Trophoblast cell (in vitro differentiated cells and primary cell): ENCODE data around the gene MBTPS1.

Experiments
- DNase-seq, 2 donors: peaks; one replicate each; pipeline ENCODE4 v3.0.0-alpha.2; 2016
- H2AFZ ChIP-seq: 2 replicates; pipeline ENCODE4 v1.6.1; 2013; ENCODE audit warnings: low read length, moderate library complexity, mild to moderate bottlenecking; ENCODE audit not compliant: insufficient read depth, poor library complexity
- H2AK5ac ChIP-seq: 2 replicates; pipeline ENCODE4 v1.6.1; 2013; ENCODE audit warnings: mild to moderate bottlenecking, low read length
- H2BK120ac ChIP-seq: 2 replicates; pipeline ENCODE4 v1.6.1; 2013; ENCODE audit warnings: low read length, mild to moderate bottlenecking, moderate library complexity; ENCODE audit not compliant: insufficient read depth, poor library complexity
- H2BK12ac ChIP-seq: 2 replicates; pipeline ENCODE4 v1.6.1; 2013; ENCODE audit warnings: mild to moderate bottlenecking, low read length, moderate library complexity
- H2BK5ac ChIP-seq: 2 replicates; pipeline ENCODE4 v1.6.1; 2013; ENCODE audit warnings: low read length, low read depth, moderate library complexity, mild to moderate bottlenecking; ENCODE audit not compliant: poor library complexity
- H3K14ac ChIP-seq: 2 replicates; pipeline ENCODE4 v1.6.1; 2013; ENCODE audit warnings: mild to moderate bottlenecking, low read length
- H3K18ac ChIP-seq: 2 replicates; pipeline ENCODE4 v1.6.1; 2013; ENCODE audit warnings: mild to moderate bottlenecking, low read length
- H3K23ac ChIP-seq: 2 replicates; pipeline ENCODE4 v1.6.1; 2013; ENCODE audit warnings: low read length
- H3K27ac ChIP-seq: 2 replicates; pipeline ENCODE4 v1.5.1; 2013; ENCODE audit warnings: low read depth, mild to moderate bottlenecking, inconsistent platforms, low read length, moderate library complexity
- H3K27me3 ChIP-seq: 2 replicates; pipeline ENCODE4 v1.6.1; 2013; ENCODE audit warnings: inconsistent platforms, mild to moderate bottlenecking, low read length, moderate library complexity; ENCODE audit not compliant: insufficient read depth
- H3K36me3 ChIP-seq, 2 experiments: 1 replicate in 1 of 2; 2 replicates in 1 of 2; pipeline ENCODE4 v1.6.1; 2013; ENCODE audit warnings: low read length in 2 of 2, mild to moderate bottlenecking in 2 of 2, moderate library complexity in 1 of 2; ENCODE audit not compliant: insufficient read depth in 2 of 2, control insufficient read depth in 1 of 2
- H3K4ac ChIP-seq: 2 replicates; pipeline ENCODE4 v1.6.1; 2013; ENCODE audit warnings: low read depth, mild to moderate bottlenecking, low read length, moderate library complexity
- H3K4me1 ChIP-seq, 2 experiments: 1 replicate in 1 of 2; 2 replicates in 1 of 2; pipeline ENCODE4 v1.6.1; 2013; ENCODE audit warnings: low read length in 2 of 2, mild to moderate bottlenecking in 2 of 2, moderate library complexity in 1 of 2; ENCODE audit not compliant: insufficient read depth in 2 of 2, control insufficient read depth in 1 of 2
- H3K4me2 ChIP-seq: 2 replicates; pipeline ENCODE4 v1.6.1; 2013; ENCODE audit warnings: inconsistent platforms, mild to moderate bottlenecking, low read length, moderate library complexity
- H3K4me3 ChIP-seq: 2 replicates; pipeline ENCODE4 v1.5.1; 2013; ENCODE audit warnings: mild to moderate bottlenecking, low read depth, low read length, inconsistent platforms
- H3K79me1 ChIP-seq: one replicate; pipeline ENCODE4 v1.6.1; 2013; ENCODE audit warnings: low read length
- H3K79me2 ChIP-seq: 2 replicates; pipeline ENCODE4 v1.6.1; 2013; ENCODE audit warnings: low read length, mild to moderate bottlenecking; ENCODE audit not compliant: control insufficient read depth, insufficient read depth, poor library complexity
- H3K9ac ChIP-seq: 2 replicates; pipeline ENCODE4 v1.6.1; 2013; ENCODE audit warnings: mild to moderate bottlenecking, low read length
- H3K9me3 ChIP-seq: 2 replicates; pipeline ENCODE4 v1.6.1; 2013; ENCODE audit warnings: low read depth, mild to moderate bottlenecking, control low read depth, inconsistent platforms, low read length; ENCODE audit not compliant: insufficient read depth
- H4K12ac ChIP-seq: 2 replicates; pipeline ENCODE4 v1.6.1; 2013; ENCODE audit warnings: low read depth, mild to moderate bottlenecking, low read length, moderate library complexity
- H4K8ac ChIP-seq: 2 replicates; pipeline ENCODE4 v1.6.1; 2013; ENCODE audit warnings: low read depth, mild to moderate bottlenecking, low read length, moderate library complexity
- H4K91ac ChIP-seq: one replicate; pipeline ENCODE4 v1.6.1; 2013; ENCODE audit warnings: low read depth, mild to moderate bottlenecking, low read length, moderate library complexity
- WGBS: extraction: QIAGEN DNeasy Blood & Tissue Kit; methylation state at CpG from one replicate; pipeline ENCODE4 v1.1.7; 2013; ENCODE audit warnings: missing lambda C conversion rate; ENCODE audit not compliant: insufficient read length, insufficient coverage; ENCODE audit errors: extremely low coverage; 5-methylcytosine and 5-hydroxymethylcytosine counted together

Gene MBTPS1

GRCh38 chr16:84075376-84075775, 41.4 kb downstream of the MBTPS1 start:
- no peak overlapping the region for H2AFZ ChIP-seq
- H3K79me1 ChIP-seq, result no peaks in the 10 kb centered on the region
- no peak overlapping the region for H3K18ac ChIP-seq
- H3K4me3 ChIP-seq, result no peak overlapping the region
- no peak overlapping the region for H3K4me2 ChIP-seq
- no peak overlapping the region for H2AK5ac ChIP-seq
- no peak overlapping the region for H4K12ac ChIP-seq
- H2BK12ac ChIP-seq, result no peak overlapping the region
- no peak overlapping the region for H4K91ac ChIP-seq
- no peaks in the 10 kb centered on the region for H3K79me2 ChIP-seq
- no peak overlapping the region for H4K8ac ChIP-seq
- no peak overlapping the region for H3K27ac ChIP-seq
- no peaks in the 10 kb centered on the region for H3K27me3 ChIP-seq
- H3K4me1 ChIP-seq, result no peaks in the 10 kb centered on the region
- H2BK120ac ChIP-seq, result no peak overlapping the region
- no CpG with 5 or more reads among the region's 11 CpGs for WGBS
- H3K23ac ChIP-seq, result no peak overlapping the region
- no peaks in the 10 kb centered on the region for H3K9me3 ChIP-seq
- no peak overlapping the region for H3K14ac ChIP-seq
- H3K4ac ChIP-seq, result no peak overlapping the region
- DNase-seq, result no peak
- peaks cover 38 to 45% of the 10 kb centered on the region in 2 experiments for H3K36me3 ChIP-seq
- H3K9ac ChIP-seq, result no peak overlapping the region
- no peak overlapping the region for H2BK5ac ChIP-seq

GRCh38 chr16:84074721-84075120, 42.0 kb downstream of the MBTPS1 start:
- H3K4me3 ChIP-seq, result no peak overlapping the region
- no peaks in the 10 kb centered on the region for H3K27me3 ChIP-seq
- WGBS, result no CpG with 5 or more reads among the region's 3 CpGs
- no peak overlapping the region for H3K4me2 ChIP-seq
- no peaks in the 10 kb centered on the region for H3K79me2 ChIP-seq
- no peak overlapping the region for H4K12ac ChIP-seq
- H3K4ac ChIP-seq, result no peak overlapping the region
- no peak overlapping the region for H4K91ac ChIP-seq
- no peak overlapping the region for H2BK5ac ChIP-seq
- no peak overlapping the region for H3K23ac ChIP-seq
- H3K14ac ChIP-seq, result no peak overlapping the region
- H3K36me3 ChIP-seq, result peaks cover 36 to 43% of the 10 kb centered on the region in 2 experiments
- no peaks in the 10 kb centered on the region for H3K4me1 ChIP-seq
- no peak overlapping the region for H4K8ac ChIP-seq
- H3K79me1 ChIP-seq, result no peaks in the 10 kb centered on the region
- H2AK5ac ChIP-seq, result no peak overlapping the region
- DNase-seq, result no peak
- no peak overlapping the region for H3K9ac ChIP-seq
- H2BK120ac ChIP-seq, result no peak overlapping the region
- H2BK12ac ChIP-seq, result no peak overlapping the region
- no peak overlapping the region for H3K27ac ChIP-seq
- no peak overlapping the region for H3K18ac ChIP-seq
- H2AFZ ChIP-seq, result no peak overlapping the region
- no peaks in the 10 kb centered on the region for H3K9me3 ChIP-seq

GRCh38 chr16:84072014-84072413, 44.7 kb downstream of the MBTPS1 start:
- Histone ChIP-seq H3K9ac (no peak overlapping the region), H3K4me1 (no peaks in the 10 kb centered on the region), H4K12ac (no peak overlapping the region), H3K4ac (no peak overlapping the region), H3K79me1 (no peaks in the 10 kb centered on the region), H4K8ac (no peak overlapping the region), H3K9me3 (no peaks in the 10 kb centered on the region), H2BK120ac (no peak overlapping the region), H2BK12ac (no peak overlapping the region), H3K27me3 (no peaks in the 10 kb centered on the region), H2BK5ac (no peak overlapping the region), H3K4me2 (no peak overlapping the region), H3K36me3 (peaks cover 52 to 59% of the 10 kb centered on the region in 2 experiments), H3K27ac (no peak overlapping the region), H2AFZ (no peak overlapping the region), H3K4me3 (no peak overlapping the region), H3K18ac (no peak overlapping the region), H4K91ac (no peak overlapping the region), H2AK5ac (no peak overlapping the region), H3K14ac (no peak overlapping the region), H3K23ac (no peak overlapping the region), H3K79me2 (no peaks in the 10 kb centered on the region)
- no CpG with 5 or more reads among the region's 10 CpGs for WGBS
- no peak for DNase-seq

- Histone ChIP-seq H2BK12ac (no peak overlapping the region), H3K9ac (no peak overlapping the region), H3K4me2 (no peak overlapping the region), H2BK120ac (no peak overlapping the region), H3K4me1 (no peaks in the 10 kb centered on the region), H3K23ac (no peak overlapping the region), H4K12ac (no peak overlapping the region), H3K79me1 (no peaks in the 10 kb centered on the region), H2AFZ (no peak overlapping the region), H3K14ac (no peak overlapping the region), H2BK5ac (no peak overlapping the region), H3K9me3 (no peaks in the 10 kb centered on the region), H3K79me2 (no peaks in the 10 kb centered on the region), H3K36me3 (peaks cover 54 to 63% of the 10 kb centered on the region in 2 experiments), H3K4me3 (no peak overlapping the region), H4K91ac (no peak overlapping the region), H3K4ac (no peak overlapping the region), H3K18ac (no peak overlapping the region), H2AK5ac (no peak overlapping the region), H3K27ac (no peak overlapping the region), H4K8ac (no peak overlapping the region), H3K27me3 (no peaks in the 10 kb centered on the region)
- WGBS, result no CpG with 5 or more reads among the region's 8 CpGs
- no peak for DNase-seq
Measured at GRCh38 chr16:84071121-84071520, 45.6 kb downstream of the MBTPS1 start.
